ENCODE data around the gene GSDMA.
"Not testable (repeated sequence)": the region's sequence is repeated elsewhere in the genome, so short reads cannot be mapped to it uniquely, and the experiment has no call there.

Gene GSDMA

DNA sequence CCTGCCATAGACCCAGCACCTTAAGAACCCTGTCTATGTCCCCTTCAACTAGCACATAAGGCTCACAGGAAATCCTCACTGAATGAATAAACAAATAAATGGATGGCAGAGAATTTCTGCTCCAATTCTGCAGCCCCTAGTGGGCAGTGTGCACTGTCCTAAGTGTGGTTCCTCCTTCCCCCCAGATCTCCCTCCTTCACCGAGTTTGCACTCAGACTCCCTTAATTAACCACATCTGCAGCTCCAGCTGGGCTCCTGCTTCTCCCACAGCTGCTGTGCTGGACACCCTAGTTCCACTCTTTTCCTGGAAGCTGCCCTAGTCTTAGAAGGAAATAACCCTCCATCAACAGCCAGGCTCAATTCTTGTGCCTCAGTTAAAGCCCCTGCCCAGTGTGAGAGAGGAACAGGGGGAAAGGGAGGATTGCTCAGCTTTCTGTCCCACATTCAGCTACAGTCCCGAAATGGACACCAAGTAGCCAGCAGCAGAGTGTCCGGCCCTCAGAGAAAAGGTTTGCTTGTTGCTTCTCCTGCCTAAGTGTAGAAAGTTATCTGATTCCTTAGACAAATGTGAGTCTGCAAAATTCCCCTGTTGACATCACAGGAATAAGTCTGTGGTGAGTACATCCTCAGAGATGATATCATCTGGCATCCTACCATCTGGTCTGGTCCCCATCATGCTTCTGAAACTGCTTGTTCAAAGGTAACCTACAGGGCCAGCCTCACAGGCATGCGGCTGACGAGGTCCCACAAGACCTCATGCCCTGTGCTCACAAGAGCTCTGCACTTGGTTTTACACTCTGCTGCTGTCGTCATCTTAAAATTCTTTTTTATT is 23.0 kb upstream of the GSDMA start:
- TF ChIP-seq, protein P1, sequence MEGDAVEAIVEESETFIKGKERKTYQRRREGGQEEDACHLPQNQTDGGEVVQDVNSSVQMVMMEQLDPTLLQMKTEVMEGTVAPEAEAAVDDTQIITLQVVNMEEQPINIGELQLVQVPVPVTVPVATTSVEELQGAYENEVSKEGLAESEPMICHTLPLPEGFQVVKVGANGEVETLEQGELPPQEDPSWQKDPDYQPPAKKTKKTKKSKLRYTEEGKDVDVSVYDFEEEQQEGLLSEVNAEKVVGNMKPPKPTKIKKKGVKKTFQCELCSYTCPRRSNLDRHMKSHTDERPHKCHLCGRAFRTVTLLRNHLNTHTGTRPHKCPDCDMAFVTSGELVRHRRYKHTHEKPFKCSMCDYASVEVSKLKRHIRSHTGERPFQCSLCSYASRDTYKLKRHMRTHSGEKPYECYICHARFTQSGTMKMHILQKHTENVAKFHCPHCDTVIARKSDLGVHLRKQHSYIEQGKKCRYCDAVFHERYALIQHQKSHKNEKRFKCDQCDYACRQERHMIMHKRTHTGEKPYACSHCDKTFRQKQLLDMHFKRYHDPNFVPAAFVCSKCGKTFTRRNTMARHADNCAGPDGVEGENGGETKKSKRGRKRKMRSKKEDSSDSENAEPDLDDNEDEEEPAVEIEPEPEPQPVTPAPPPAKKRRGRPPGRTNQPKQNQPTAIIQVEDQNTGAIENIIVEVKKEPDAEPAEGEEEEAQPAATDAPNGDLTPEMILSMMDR (IDR thresholded peaks at IDR 0.05; ENCODE audit: borderline replicate concordance, insufficient read depth, low read depth, low read length): peak; percentile 43; the same call in 1 of the 2 replicates
- H3K4me3 ChIP-seq (ENCODE audit: low read depth, low read length): no peak overlapping the region

DNA sequence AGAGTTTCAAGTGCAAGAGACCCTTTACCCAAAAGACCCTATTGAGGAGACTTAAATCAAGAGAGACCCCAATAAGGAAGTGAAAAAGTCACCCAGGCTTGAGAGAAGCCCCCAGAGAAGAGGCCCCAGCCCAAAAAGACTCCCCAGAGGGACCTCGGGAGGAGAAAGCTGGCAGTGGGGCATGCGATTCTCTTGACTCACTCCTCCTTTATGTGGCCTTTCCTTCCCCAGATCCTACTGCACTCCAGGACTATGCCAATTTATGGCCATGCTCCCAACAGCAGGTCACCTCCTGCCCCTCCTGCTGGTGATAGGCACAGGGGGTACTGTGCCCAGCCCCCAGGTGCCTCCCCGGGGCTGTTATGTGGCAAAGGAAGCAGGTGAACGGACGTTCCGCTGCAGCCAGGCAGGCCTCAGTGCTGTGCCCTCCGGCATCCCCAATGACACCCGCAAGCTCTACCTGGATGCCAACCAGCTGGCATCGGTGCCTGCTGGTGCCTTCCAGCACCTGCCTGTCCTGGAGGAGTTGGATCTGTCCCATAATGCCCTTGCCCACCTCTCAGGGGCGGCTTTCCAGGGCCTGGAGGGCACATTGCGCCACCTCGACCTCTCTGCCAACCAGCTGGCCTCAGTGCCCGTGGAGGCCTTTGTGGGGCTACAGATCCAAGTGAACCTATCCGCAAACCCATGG is 19.0 kb upstream of the GSDMA start:
- H3K4me3 ChIP-seq (ENCODE audit: low read depth, low read length): no peak overlapping the region
- TF ChIP-seq, protein P1 (IDR thresholded peaks at IDR 0.05; ENCODE audit: borderline replicate concordance, insufficient read depth, low read depth, low read length): no peak

DNA sequence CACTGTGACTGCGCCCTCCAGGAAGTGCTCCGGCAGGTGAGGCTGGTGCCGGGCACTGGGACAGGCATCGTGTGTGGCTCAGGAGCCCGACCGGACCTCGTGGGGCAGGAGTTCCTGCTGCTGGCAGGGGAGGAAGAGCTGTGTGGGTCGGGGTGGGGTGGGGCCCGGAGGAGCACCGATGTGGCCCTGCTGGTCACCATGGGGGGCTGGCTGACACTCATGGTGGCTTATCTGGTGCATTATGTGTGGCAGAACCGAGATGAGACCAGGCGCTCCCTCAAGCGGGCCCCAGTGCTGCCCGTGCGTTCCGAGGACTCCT is 18.5 kb upstream of the GSDMA start:
- TF ChIP-seq, protein P1 (IDR thresholded peaks at IDR 0.05; ENCODE audit: borderline replicate concordance, insufficient read depth, low read depth, low read length): no peak

DNA sequence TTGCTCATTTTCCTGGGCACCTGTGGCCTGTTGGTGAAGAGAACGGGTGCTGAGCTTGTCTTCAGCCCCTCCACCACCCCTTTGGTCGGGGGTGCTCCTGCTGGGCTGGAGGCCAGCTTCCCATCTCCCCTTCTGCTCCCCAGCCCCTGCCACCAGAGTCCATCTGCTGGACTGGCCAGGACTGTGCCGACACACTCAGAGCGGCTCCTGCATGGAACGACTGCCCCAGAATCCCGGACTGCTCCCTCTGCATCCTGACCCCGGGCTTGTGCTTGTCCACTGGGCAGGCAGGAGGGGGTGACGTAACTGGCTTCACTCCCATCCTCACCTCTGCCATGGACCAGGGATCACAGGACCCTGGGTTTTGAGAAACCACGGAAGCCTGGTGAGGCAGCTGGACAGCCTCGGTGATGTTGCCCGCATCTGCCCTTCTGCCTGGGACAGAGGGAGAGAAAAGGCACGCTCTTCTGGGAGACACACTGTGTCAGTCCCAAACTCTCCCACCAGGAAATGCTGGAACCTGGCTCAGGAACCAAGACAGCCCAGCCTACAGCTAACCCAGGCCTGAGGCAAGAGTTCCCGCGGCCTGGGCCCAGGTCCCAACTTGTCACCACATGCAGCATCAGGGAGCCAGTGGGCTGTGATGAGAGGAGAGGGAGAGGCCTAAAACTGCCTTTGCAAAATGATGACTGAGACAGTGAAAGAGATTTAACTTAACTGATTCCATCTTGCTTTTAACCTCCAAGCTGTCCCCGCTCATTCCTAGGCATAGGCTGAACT is 16.1 kb upstream of the GSDMA start:
- H3K4me3 ChIP-seq (ENCODE audit: low read depth, low read length): no peak overlapping the region
- TF ChIP-seq, protein P1 (IDR thresholded peaks at IDR 0.05; ENCODE audit: borderline replicate concordance, insufficient read depth, low read depth, low read length): no peak

More for the DNA sequence above, 18.5 kb upstream of the GSDMA start:
- H3K4me3 ChIP-seq (ENCODE audit: low read depth, low read length): no peak overlapping the region

DNA sequence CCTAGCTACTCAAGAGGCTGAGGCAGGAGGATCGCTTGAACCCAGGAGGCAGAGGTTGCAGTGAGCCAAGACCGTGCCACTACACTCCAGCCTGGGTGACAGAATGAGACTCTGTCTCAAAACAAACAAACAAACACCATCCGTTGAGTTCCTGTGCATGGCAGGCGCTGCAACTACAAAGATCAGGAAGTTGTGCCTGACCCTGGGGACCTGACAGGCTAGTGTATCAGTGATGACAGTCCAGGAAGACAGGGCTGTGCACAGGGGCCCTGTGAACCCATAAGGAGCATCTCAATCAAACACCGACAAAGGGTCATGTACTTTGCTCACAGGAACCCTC is 14.3 kb upstream of the GSDMA start:
- not testable (repeated sequence) for H3K4me3 ChIP-seq (ENCODE audit: low read depth, low read length)

DNA sequence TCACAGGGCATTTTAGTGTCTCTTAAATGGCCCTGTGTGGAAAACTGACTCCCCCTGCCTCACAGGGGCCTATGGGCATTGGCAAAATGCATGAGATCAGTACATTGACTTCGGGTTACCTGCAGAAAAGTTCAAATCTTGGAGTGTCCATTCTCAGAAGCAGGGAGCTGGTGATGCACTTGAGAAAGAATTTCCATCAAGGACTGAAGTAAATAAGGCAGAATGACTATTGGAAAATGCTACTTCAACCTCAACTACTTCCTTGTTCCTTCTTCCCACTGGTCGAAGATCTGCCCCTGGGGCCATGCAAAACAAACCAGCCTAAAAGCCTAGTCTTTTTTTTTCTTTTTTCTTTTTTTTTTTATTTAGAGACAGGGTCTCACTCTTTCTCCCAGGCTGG is 13.8 kb upstream of the GSDMA start:
- TF ChIP-seq, protein P1 (IDR thresholded peaks at IDR 0.05; ENCODE audit: borderline replicate concordance, insufficient read depth, low read depth, low read length): no peak
- no peak overlapping the region for H3K4me3 ChIP-seq (ENCODE audit: low read depth, low read length)

DNA sequence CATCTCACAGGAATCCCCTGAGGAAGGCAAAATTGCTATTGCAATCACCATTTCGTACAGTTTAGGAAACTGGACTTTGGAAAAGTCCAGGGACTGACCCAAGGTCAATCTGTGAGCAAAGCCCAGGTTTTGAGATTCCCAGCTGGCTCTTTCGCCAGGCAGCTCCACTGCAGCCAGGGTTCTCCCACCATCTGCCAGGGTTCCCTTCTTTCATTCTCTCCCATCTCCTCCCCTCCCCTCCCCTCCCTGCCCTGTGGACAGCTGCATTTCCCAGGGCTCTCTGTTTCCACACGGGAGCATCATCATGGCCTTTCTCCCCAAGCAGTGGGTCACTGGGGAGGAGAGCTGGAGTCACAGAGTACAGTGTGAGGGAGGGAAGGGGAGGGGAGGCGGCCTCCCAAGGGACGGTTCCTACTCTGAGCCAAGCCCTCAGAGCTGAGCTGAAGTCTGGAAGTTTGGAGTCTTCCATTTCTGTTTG is 11.9 kb upstream of the GSDMA start:
- H3K4me3 ChIP-seq (ENCODE audit: low read depth, low read length): no peak overlapping the region
- TF ChIP-seq, protein P1 (IDR thresholded peaks at IDR 0.05; ENCODE audit: borderline replicate concordance, insufficient read depth, low read depth, low read length): no peak

Measured in GM12875 (cell line).